Heart left ventricle (tissue), 13 donors: ENCODE data around the gene SRGAP3.

Experiments used
- CTCF ChIP-seq, 12 donors: fragments of 200-600 bp; sonication (generic) in 4 of 12; IDR thresholded peaks; one replicate each; pipeline versions ENCODE4 v1.5.0 to v1.8.0; 2018 to 2022; ENCODE audit warnings: antibody characterized with exemption in 12 of 12, mild to moderate bottlenecking in 5 of 12
- POLR2A ChIP-seq, 2 donors: fragments of 450-650 bp; IDR thresholded peaks; one replicate each; pipeline ENCODE4 v1.6.1; 2017; ENCODE audit warnings: antibody characterized with exemption in 2 of 2, mild to moderate bottlenecking in 2 of 2, moderate library complexity in 2 of 2
- donor health status: ischemic (EF 13 %, LVEDD 7.1; RV severe dilation, severe dysfunction).
- donor health status: DM: no; HTN: yes; CAD: no.
- donor health status: DM: no; HTN: no; CAD: no.
- donor health status: ischemic (EF 25% LVEDD 6.9; RV normal size, moderate dysfunction).
- donor health status: ischemic (EF 25% LVEDD 5.7; RV mildly dilated, moderate dysfunction).
- donor health status: ischemic (EF 35%, LVEDD 5.7; RV mildly dilated, moderate dysfunction).
- donor health status: nonischemic (EF 11% LVEDD 7.7; RV severe dilation, severe dysfunction).
- donor health status: DM: yes; HTN: yes; CAD: no.
- donor health status: PGD.
- donor health status: ischemic (EF 29% LVEDD 5.4; RV normal size, mild dysfunction).
- donor health status: nonischemic (EF 23%, LVEDD 6.1; RV moderate dilation, normal function).

- TF ChIP-seq POLR2A (IDR thresholded peaks at IDR 0.05) (no peak), CTCF (IDR thresholded peaks at IDR 0.05) (no peak)
Measured at GRCh38 chr3:9204253-9204992, 45.0 kb downstream of the SRGAP3 start.
